Fibroblast of the aortic adventitia (primary cell): Measurements from ENCODE around the gene TP53. TPM values are rescaled to one million over a fixed set of nuclear protein-coding genes. Genes with fewer than 3 reads are reported as not detected.

ENCODE experiments used
- DNase-seq: peaks from one replicate; pipeline ENCODE4 v3.0.0-alpha.2; 2010; ENCODE audit warnings: low read depth
- H3K4me3 ChIP-seq: 2 replicates; pipeline ENCODE4 v1.5.1; 2011; ENCODE audit warnings: low read depth, mild to moderate bottlenecking, control low read depth, low read length, moderate library complexity
- CTCF ChIP-seq: IDR thresholded peaks from 2 replicates; pipeline ENCODE4 v1.5.1; 2011; ENCODE audit warnings: mild to moderate bottlenecking, low read length, control low read depth, inconsistent platforms; ENCODE audit not compliant: insufficient read depth
- total RNA-seq: library from RNA; depleted of rRNA; stranded (reverse); fragments of >200 nt; gene quantifications from 2 replicates; pipeline ENCODE4 v1.2.3, GENCODE V29; 2012; ENCODE audit warnings: low replicate concordance

Gene TP53
- total RNA-seq, 1 donor: 68.7 TPM

- peak; percentile 36 for TF ChIP-seq CTCF
- no peak overlapping the region for H3K4me3 ChIP-seq
- DNase-seq: no peak
These were observed 14.1 kb downstream of the TP53 start for GRCh38 chr17:7673239-7673638.

GRCh38 chr17:7668482-7668881 is 18.8 kb downstream of the TP53 start:
- no peak for TF ChIP-seq CTCF
- H3K4me3 ChIP-seq: no peak overlapping the region
- no peak for DNase-seq

GRCh38 chr17:7667656-7668406 is 19.5 kb downstream of the TP53 start:
- H3K4me3 ChIP-seq: no peak overlapping the region
- TF ChIP-seq CTCF: no peak
- DNase-seq: no peak

GRCh38 chr17:7656958-7657609 is 30.2 kb downstream of the TP53 start:
- DNase-seq: peak; percentile 11
- no peak for TF ChIP-seq CTCF
- no peak overlapping the region for H3K4me3 ChIP-seq

GRCh38 chr17:7655541-7655840 is 31.8 kb downstream of the TP53 start:
- no peak for DNase-seq
- TF ChIP-seq CTCF: no peak
- no peak overlapping the region for H3K4me3 ChIP-seq

- TF ChIP-seq CTCF: no peak
- peak; percentile 22 for DNase-seq
- no peak overlapping the region for H3K4me3 ChIP-seq
These were observed 32.3 kb downstream of the TP53 start for GRCh38 chr17:7654832-7655540.
